HEK293 (cell line): ENCODE measurements around the gene ERG.

Source experiments
- BCL11A ChIP-seq: fragments of 450-650 bp; formaldehyde crosslinking; IDR thresholded peaks from 2 replicates; pipeline ENCODE4 v1.5.1; 2016; ENCODE audit warnings: low read depth, missing biosample characterization, missing genetic modification characterization
- FEZF1 ChIP-seq: fragments of 450-650 bp; formaldehyde crosslinking; IDR thresholded peaks from 2 replicates; pipeline ENCODE4 v1.5.1; 2016; ENCODE audit warnings: missing biosample characterization, missing genetic modification characterization
- GLI4 ChIP-seq: fragments of 450-650 bp; formaldehyde crosslinking; IDR thresholded peaks from 2 replicates; pipeline ENCODE4 v1.5.1; 2016; ENCODE audit warnings: missing biosample characterization, missing genetic modification characterization
- REST ChIP-seq: fragments of 450-650 bp; formaldehyde crosslinking; IDR thresholded peaks from 2 replicates; pipeline ENCODE4 v1.5.1; 2016; ENCODE audit warnings: missing biosample characterization, missing genetic modification characterization
- SCRT2 ChIP-seq: fragments of 450-650 bp; formaldehyde crosslinking; IDR thresholded peaks from 2 replicates; pipeline ENCODE4 v1.5.1; 2016; ENCODE audit warnings: missing biosample characterization, missing genetic modification characterization
- SP2 ChIP-seq: fragments of 450-650 bp; formaldehyde crosslinking; IDR thresholded peaks from 2 replicates; pipeline ENCODE4 v1.5.1; 2016; ENCODE audit warnings: missing biosample characterization, missing genetic modification characterization
- ZFP41 ChIP-seq: fragments of 450-650 bp; formaldehyde crosslinking; IDR thresholded peaks from 2 replicates; pipeline ENCODE4 v1.5.1; 2016; ENCODE audit warnings: missing biosample characterization, missing genetic modification characterization, borderline replicate concordance
- ZNF174 ChIP-seq: fragments of 450-650 bp; formaldehyde crosslinking; IDR thresholded peaks from 2 replicates; pipeline ENCODE4 v1.5.0; 2017; ENCODE audit warnings: missing biosample characterization, mild to moderate bottlenecking, missing genetic modification characterization
- ZNF449 ChIP-seq: fragments of 450-650 bp; formaldehyde crosslinking; IDR thresholded peaks from 2 replicates; pipeline ENCODE4 v1.5.1; 2017; ENCODE audit warnings: missing biosample characterization, mild to moderate bottlenecking, missing genetic modification characterization, moderate library complexity
- ZNF747 ChIP-seq: fragments of 450-650 bp; formaldehyde crosslinking; IDR thresholded peaks from 2 replicates; pipeline ENCODE4 v1.5.1; 2016; ENCODE audit warnings: missing biosample characterization, missing genetic modification characterization
- TF ChIP-seq, protein P1 (sequence below): fragments of 450-650 bp; formaldehyde crosslinking; IDR thresholded peaks from 2 replicates; pipeline ENCODE4 v1.5.1; 2016; ENCODE audit warnings: missing biosample characterization, missing genetic modification characterization
- TF ChIP-seq, protein P2 (sequence below): sonication (generic); formaldehyde crosslinking; IDR thresholded peaks from 2 replicates; pipeline ENCODE4 v1.8.1; 2022; ENCODE audit warnings: mild to moderate bottlenecking, moderate library complexity, missing genetic modification reagents

- no peak for TF ChIP-seq ZNF174 (tag by site-specific recombination)
- no peak for TF ChIP-seq FEZF1 (tag by site-specific recombination)
- TF ChIP-seq SCRT2 (tag by site-specific recombination), result no peak
- no peak for TF ChIP-seq ZNF449 (tag by site-specific recombination)
- no peak for TF ChIP-seq SP2 (tag by site-specific recombination)
- TF ChIP-seq ZNF747 (tag by site-specific recombination), result no peak
- TF ChIP-seq, protein P1, sequence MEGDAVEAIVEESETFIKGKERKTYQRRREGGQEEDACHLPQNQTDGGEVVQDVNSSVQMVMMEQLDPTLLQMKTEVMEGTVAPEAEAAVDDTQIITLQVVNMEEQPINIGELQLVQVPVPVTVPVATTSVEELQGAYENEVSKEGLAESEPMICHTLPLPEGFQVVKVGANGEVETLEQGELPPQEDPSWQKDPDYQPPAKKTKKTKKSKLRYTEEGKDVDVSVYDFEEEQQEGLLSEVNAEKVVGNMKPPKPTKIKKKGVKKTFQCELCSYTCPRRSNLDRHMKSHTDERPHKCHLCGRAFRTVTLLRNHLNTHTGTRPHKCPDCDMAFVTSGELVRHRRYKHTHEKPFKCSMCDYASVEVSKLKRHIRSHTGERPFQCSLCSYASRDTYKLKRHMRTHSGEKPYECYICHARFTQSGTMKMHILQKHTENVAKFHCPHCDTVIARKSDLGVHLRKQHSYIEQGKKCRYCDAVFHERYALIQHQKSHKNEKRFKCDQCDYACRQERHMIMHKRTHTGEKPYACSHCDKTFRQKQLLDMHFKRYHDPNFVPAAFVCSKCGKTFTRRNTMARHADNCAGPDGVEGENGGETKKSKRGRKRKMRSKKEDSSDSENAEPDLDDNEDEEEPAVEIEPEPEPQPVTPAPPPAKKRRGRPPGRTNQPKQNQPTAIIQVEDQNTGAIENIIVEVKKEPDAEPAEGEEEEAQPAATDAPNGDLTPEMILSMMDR (tag by site-specific recombination), result no peak
- TF ChIP-seq GLI4 (tag by site-specific recombination), result no peak
- TF ChIP-seq BCL11A, result no peak
- TF ChIP-seq, protein P2, sequence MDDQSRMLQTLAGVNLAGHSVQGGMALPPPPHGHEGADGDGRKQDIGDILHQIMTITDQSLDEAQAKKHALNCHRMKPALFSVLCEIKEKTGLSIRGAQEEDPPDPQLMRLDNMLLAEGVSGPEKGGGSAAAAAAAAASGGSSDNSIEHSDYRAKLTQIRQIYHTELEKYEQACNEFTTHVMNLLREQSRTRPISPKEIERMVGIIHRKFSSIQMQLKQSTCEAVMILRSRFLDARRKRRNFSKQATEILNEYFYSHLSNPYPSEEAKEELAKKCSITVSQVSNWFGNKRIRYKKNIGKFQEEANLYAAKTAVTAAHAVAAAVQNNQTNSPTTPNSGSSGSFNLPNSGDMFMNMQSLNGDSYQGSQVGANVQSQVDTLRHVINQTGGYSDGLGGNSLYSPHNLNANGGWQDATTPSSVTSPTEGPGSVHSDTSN (CRISPR knock-in tag), result no peak
- TF ChIP-seq REST (tag by site-specific recombination), result no peak
- TF ChIP-seq ZFP41 (tag by site-specific recombination), result no peak
Observed at GRCh38 chr21:38475519-38475918, 22.8 kb downstream of the ERG start.
